Gastrocnemius medialis (tissue), 4 donors: ENCODE results near the gene TTYH3. TPM values are rescaled to one million over a fixed set of nuclear protein-coding genes. Genes with fewer than 3 reads are reported as not detected.

ENCODE experiments used
- ATAC-seq, 2 donors: fragments of 150-250 bp; one replicate each; pipeline ENCODE4 v1.9.1; 2016
- DNase-seq, 2 donors: peaks; one replicate each; pipeline ENCODE4 v3.0.0-alpha.2; 2019
- H3K27ac ChIP-seq, 4 donors: fragments of 200-600 bp; sonication (generic); 1 replicate in 1 of 4; 2 replicates in 3 of 4; pipeline ENCODE4 v1.5.1; 2016 to 2018; ENCODE audit warnings: mild to moderate bottlenecking in 2 of 4, moderate library complexity in 1 of 4
- H3K27me3 ChIP-seq, 3 donors: fragments of 200-600 bp; sonication (generic) in 2 of 3; 1 replicate in 1 of 3; 2 replicates in 2 of 3; pipeline versions ENCODE4 v1.5.1 to v1.6.0; 2016 to 2019; ENCODE audit warnings: mild to moderate bottlenecking in 1 of 3, moderate library complexity in 1 of 3
- H3K36me3 ChIP-seq, 2 donors: fragments of 200-600 bp; sonication (generic) in 1 of 2; one replicate each; pipeline ENCODE4 v1.5.1; 2017 to 2018
- H3K4me1 ChIP-seq, 2 donors: fragments of 200-600 bp; sonication (generic) in 1 of 2; one replicate each; pipeline ENCODE4 v1.5.1; 2016 to 2017; ENCODE audit warnings: mild to moderate bottlenecking in 2 of 2
- H3K4me3 ChIP-seq, 4 donors: fragments of 200-600 bp; sonication (generic) in 3 of 4; 1 replicate in 1 of 4; 2 replicates in 3 of 4; pipeline ENCODE4 v1.5.1; 2016 to 2019; ENCODE audit warnings: mild to moderate bottlenecking in 2 of 4
- H3K9me3 ChIP-seq, 3 donors: fragments of 200-600 bp; sonication (generic) in 2 of 3; 1 replicate in 1 of 3; 2 replicates in 2 of 3; pipeline ENCODE4 v1.5.1; 2016 to 2019
- CTCF ChIP-seq, 5 experiments: fragments of 450-650 bp in 3 of 5; fragments of 200-600 bp in 2 of 5; sonication (generic) in 2 of 5; IDR thresholded peaks in 4 of 5; conservative IDR thresholded peaks in 1 of 5; 1 replicate in 4 of 5; 2 replicates in 1 of 5; pipeline ENCODE4 v1.5.1; 2016 to 2019; ENCODE audit warnings: antibody characterized with exemption in 5 of 5, mild to moderate bottlenecking in 3 of 5, moderate library complexity in 3 of 5
- POLR2A ChIP-seq, 2 donors: fragments of 450-650 bp; IDR thresholded peaks; one replicate each; pipeline ENCODE4 v1.6.1; 2017; ENCODE audit warnings: antibody characterized with exemption in 2 of 2, mild to moderate bottlenecking in 2 of 2, moderate library complexity in 2 of 2
- in situ Hi-C, 4 donors: fragments of 200-750 bp; cut with MboI; loops; one replicate each; pipeline versions ENCODE4 v1.15.0 to v1.8.0; 2017; ENCODE audit warnings: low sequenced_read_pairs in 4 of 4
- intact Hi-C: fragments of 100-400 bp; cut with DNase I; formaldehyde crosslinking; loops from one replicate; pipeline ENCODE4 v1.15.1; 2023; ENCODE audit warnings: low total_unique reads
- total RNA-seq, 4 donors: library from RNA; depleted of rRNA; stranded (reverse); fragments of >200 nt; gene quantifications; one replicate each; pipeline versions ENCODE4 v1.1.0 to v1.2.3, GENCODE V29; 2016

The TTYH3 gene
- total RNA-seq, 4 donors from 2014 or later = 2.9 to 14.8 (median 5.2) TPM

GRCh38 chr7:2658941-2659340 lies 27.2 kb downstream of the TTYH3 start:
- ATAC-seq (no peak), DNase-seq (no peak)
- Histone ChIP-seq H3K4me3 (no peak overlapping the region), H3K27ac (no peak overlapping the region), H3K36me3 (peaks cover 0 to 6% of the 10 kb centered on the region in 2 donors), H3K4me1 (peaks cover 14 to 18% of the 10 kb centered on the region in 2 donors), H3K9me3 (no peaks in the 10 kb centered on the region), H3K27me3 (no peaks in the 10 kb centered on the region)
- in situ Hi-C loops = no loop called here
- intact Hi-C loops = no loop called here
- TF ChIP-seq CTCF (IDR thresholded peaks at IDR 0.05 in 4 of 5, conservative IDR thresholded peaks at IDR 0.05 in 1 of 5) = no peak
- TF ChIP-seq POLR2A (IDR thresholded peaks at IDR 0.05) = no peak

- Histone ChIP-seq H3K36me3 (peaks cover 0 to 6% of the 10 kb centered on the region in 2 donors), H3K27ac (no peak overlapping the region), H3K4me1 (peaks cover 16 to 24% of the 10 kb centered on the region in 2 donors), H3K4me3 (no peak overlapping the region), H3K27me3 (no peaks in the 10 kb centered on the region), H3K9me3 (no peaks in the 10 kb centered on the region)
- intact Hi-C loops = no loop called here
- in situ Hi-C loops = no loop called here
- DNase-seq (no peak), ATAC-seq (no peak)
- no peak for TF ChIP-seq CTCF (IDR thresholded peaks at IDR 0.05 in 4 of 5, conservative IDR thresholded peaks at IDR 0.05 in 1 of 5)
- no peak for TF ChIP-seq POLR2A (IDR thresholded peaks at IDR 0.05)
Observed at GRCh38 chr7:2659556-2660358, 28.0 kb downstream of the TTYH3 start.

GRCh38 chr7:2660359-2661095 lies 28.7 kb downstream of the TTYH3 start:
- H3K4me1 ChIP-seq = peaks cover 16 to 24% of the 10 kb centered on the region in 2 donors
- intact Hi-C loops = no loop called here
- no peaks in the 10 kb centered on the region for H3K9me3 ChIP-seq
- in situ Hi-C loops = no loop called here
- peaks cover 0 to 4% (median 3%) of the 10 kb centered on the region in 3 donors for H3K27me3 ChIP-seq
- no peak for TF ChIP-seq POLR2A (IDR thresholded peaks at IDR 0.05)
- H3K36me3 ChIP-seq = peaks cover 0 to 6% of the 10 kb centered on the region in 2 donors
- no peak for ATAC-seq
- no peak for DNase-seq
- H3K27ac ChIP-seq = no peak overlapping the region
- no peak overlapping the region for H3K4me3 ChIP-seq

- in situ Hi-C loops (no loop called here), intact Hi-C loops (no loop called here)
- H3K27ac ChIP-seq = no peak overlapping the region
- peaks cover 16 to 24% of the 10 kb centered on the region in 2 donors for H3K4me1 ChIP-seq
- H3K9me3 ChIP-seq = no peaks in the 10 kb centered on the region
- peaks cover 0 to 6% of the 10 kb centered on the region in 2 donors for H3K36me3 ChIP-seq
- peaks cover 0 to 9% (median 8%) of the 10 kb centered on the region in 3 donors for H3K27me3 ChIP-seq
- no peak for DNase-seq
- ATAC-seq = no peak
- no peak for TF ChIP-seq POLR2A (IDR thresholded peaks at IDR 0.05)
- TF ChIP-seq CTCF (IDR thresholded peaks at IDR 0.05 in 4 of 5, conservative IDR thresholded peaks at IDR 0.05 in 1 of 5) = no peak
- H3K4me3 ChIP-seq = no peak overlapping the region
Observed at GRCh38 chr7:2661096-2661449, 29.3 kb downstream of the TTYH3 start.

- Histone ChIP-seq H3K4me3 (no peak overlapping the region), H3K27me3 (peaks cover 0 to 15% (median 14%) of the 10 kb centered on the region in 3 donors), H3K27ac (no peak overlapping the region), H3K9me3 (no peaks in the 10 kb centered on the region), H3K4me1 (peaks cover 16 to 24% of the 10 kb centered on the region in 2 donors), H3K36me3 (peaks cover 0 to 6% of the 10 kb centered on the region in 2 donors)
- ATAC-seq = no peak
- in situ Hi-C loops = no loop called here
- intact Hi-C loops = no loop called here
- TF ChIP-seq POLR2A (IDR thresholded peaks at IDR 0.05) (no peak), CTCF (IDR thresholded peaks at IDR 0.05 in 4 of 5, conservative IDR thresholded peaks at IDR 0.05 in 1 of 5) (no peak)
- DNase-seq = no peak
Observed at GRCh38 chr7:2661602-2662272, 30.0 kb downstream of the TTYH3 start.
